GM04504 (cell line): ENCODE data around the gene METAP1D.

Experiments used
- DNase-seq: peaks from one replicate; pipeline ENCODE4 v3.0.0-alpha.2; 2012; ENCODE audit warnings: low read depth

Gene METAP1D

GRCh38 chr2:172091761-172092566 lies 92.2 kb downstream of the METAP1D start:
- DNase-seq, result no peak

- DNase-seq, result no peak
These were observed 93.1 kb downstream of the METAP1D start for GRCh38 chr2:172092716-172093415.

GRCh38 chr2:172093416-172094293 lies 93.9 kb downstream of the METAP1D start:
- DNase-seq, result no peak

- no peak for DNase-seq
These were observed 94.8 kb downstream of the METAP1D start for GRCh38 chr2:172094294-172095145.

GRCh38 chr2:172095146-172095904 lies 95.6 kb downstream of the METAP1D start:
- peak; percentile 92 for DNase-seq

GRCh38 chr2:172095905-172096625 lies 96.3 kb downstream of the METAP1D start:
- no peak for DNase-seq

GRCh38 chr2:172096626-172097547 lies 97.1 kb downstream of the METAP1D start:
- DNase-seq, result peak; percentile 88

GRCh38 chr2:172097557-172098131 lies 97.9 kb downstream of the METAP1D start:
- no peak for DNase-seq

GRCh38 chr2:172098287-172098649 lies 98.5 kb downstream of the METAP1D start:
- DNase-seq, result no peak

- DNase-seq, result no peak
These were observed 99.1 kb downstream of the METAP1D start for GRCh38 chr2:172098650-172099471.

GRCh38 chr2:172099472-172100079 lies 99.8 kb downstream of the METAP1D start:
- no peak for DNase-seq

- no peak for DNase-seq
These were observed 100.6 kb downstream of the METAP1D start for GRCh38 chr2:172100080-172100934.

- no peak for DNase-seq
These were observed 101.4 kb downstream of the METAP1D start for GRCh38 chr2:172100935-172101820.

GRCh38 chr2:172101821-172102390 lies 102.2 kb downstream of the METAP1D start:
- DNase-seq, result no peak
